ENCODE measurements around the gene DCLK1.

Gene DCLK1

DNA sequence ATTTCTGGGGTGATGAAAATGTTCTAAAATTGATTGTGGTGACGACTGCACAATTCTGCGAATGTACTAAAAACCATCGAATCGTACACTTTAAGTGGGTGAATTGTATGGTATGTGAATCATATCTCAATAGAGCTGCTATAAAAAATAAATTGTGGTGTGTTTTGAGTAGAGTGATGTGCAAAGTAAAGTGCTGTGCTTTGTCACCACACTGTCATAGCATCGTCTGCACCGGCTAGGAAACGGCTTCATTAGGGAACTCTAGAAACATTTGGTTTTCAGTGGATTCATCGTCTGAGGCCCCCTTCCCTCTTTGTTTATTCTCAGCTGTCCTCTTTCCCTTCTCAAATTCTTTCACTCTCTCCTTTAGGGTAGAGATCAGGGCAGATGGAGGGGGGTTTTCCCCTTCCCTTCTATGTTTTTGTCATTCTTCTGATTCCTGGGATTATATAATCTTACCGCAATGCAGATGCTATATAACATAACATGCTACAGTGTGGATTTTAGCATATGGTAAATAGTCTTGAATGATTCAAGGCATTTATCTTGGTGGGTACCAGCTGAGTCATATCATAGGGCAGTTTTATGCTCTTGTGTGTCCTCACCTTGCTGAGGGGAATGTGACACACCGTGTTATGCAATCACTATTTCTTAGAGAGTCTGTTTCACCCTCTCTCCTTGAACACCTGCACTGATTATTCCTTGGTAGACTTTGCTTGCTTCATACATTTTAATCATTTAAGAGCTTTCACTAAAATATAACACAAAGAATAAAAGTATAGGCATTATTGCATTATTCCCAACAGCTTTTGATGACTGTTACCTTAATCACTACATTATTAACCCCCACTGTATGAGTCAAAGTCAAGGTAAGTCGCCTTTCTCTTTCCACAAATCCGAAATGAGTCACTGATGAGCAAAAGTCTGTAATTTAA lies 239.4 kb downstream of the DCLK1 start:
- DNase-seq, result no peak

DNA sequence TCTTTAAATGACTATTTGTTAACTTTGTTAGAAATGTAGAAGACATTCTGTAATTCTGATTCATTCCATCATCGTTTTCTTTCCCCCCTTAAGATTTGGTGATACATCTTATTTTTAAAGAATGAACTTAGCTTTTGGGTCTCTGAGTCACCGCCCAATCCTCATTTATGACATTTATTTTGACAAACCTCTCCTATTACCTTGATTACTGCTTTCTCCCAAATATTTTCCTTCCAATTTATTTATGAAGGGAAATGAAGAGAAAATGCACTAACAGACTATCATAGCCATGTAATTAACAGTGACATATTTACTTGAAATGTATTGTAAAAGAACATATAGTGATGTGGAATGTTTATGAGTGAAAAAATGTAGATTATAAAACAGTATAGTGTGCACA lies 241.6 kb downstream of the DCLK1 start:
- DNase-seq, result no peak

DNA sequence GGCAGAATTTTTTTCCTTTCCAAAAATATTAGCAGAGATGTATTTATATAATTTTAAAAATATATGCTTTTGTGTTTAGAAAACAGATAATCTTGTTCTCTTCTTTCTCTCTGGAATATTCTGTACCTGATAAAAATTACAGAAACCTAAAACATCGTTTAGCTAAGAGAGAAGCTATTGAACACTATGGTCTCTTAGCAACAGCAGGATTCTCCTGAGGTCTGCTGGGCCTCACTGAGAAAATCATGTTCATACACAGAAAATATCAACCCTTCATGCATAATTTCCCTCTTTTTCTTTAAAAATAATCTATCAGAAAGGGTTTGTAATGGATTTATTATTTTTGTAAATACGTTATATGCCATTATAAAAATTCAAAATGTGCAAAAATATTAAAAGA lies 242.2 kb downstream of the DCLK1 start:
- DNase-seq, result no peak

- DNase-seq, result no peak
Observed at GRCh38 chr13:35888457-35888883, 242.7 kb downstream of the DCLK1 start.

GRCh38 chr13:35887115-35887666 lies 244.0 kb downstream of the DCLK1 start:
- no peak for DNase-seq

DNA sequence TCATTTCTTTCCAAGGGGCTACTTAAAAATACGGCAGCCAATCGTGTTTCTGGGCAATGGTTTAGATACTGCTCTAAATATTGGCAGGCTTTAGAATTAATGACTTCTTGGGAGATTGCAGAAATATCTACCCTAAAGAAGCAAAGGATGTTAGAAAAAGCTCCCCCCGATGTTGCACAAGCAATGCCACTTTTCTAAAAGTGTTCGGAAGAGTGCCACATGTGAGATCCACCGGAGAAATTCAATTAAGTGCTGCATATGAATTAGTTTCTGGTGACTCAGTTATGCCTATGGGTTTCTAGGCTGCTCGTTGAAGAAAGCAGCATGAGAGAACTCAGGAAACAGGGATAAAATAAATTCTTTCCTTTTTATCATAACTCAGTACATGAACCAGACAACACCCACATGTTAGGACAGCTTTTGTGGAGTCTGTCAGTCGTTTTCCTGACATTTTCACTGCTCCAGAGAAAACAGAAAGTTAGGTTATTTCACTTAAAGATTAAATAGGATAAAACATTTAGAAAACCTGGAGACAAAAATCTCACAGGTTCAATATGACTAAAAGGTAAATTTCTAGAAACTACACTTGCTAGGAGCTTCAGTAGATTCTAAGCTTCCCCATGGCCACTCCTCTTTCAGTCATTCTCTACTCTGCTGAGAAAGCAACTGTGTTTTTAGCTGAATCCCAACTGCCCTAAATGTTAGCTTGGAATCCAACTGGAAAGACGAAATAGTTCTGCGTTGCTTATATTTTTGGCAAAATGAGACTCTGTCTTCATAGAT lies 244.7 kb downstream of the DCLK1 start:
- no peak for DNase-seq

DNA sequence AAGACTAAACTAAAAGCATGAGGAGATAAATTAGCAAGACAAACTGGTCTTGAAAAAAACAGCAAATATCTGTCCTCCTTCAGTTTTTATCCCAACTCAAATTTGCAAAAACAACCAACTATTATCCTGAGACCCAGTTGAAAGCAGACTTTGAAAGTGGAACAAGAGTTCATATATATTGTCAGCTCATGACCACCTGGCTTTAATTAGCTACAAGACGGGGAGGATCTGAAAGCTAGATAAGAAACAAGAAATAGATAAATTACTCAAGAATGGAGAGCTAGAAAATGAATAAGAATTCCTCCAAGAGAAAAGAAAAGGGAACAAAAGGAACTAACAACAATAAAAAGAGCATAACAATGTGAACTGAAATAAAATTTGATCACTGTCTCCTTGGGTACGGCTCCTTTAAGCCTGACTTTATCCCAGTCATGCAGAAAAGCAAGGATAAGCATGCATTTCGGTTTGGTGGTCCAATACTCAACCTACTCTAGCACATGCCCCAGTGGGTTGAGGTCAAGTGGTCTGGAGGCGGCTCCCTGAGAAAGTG lies 246.9 kb downstream of the DCLK1 start:
- no peak for DNase-seq

DNA sequence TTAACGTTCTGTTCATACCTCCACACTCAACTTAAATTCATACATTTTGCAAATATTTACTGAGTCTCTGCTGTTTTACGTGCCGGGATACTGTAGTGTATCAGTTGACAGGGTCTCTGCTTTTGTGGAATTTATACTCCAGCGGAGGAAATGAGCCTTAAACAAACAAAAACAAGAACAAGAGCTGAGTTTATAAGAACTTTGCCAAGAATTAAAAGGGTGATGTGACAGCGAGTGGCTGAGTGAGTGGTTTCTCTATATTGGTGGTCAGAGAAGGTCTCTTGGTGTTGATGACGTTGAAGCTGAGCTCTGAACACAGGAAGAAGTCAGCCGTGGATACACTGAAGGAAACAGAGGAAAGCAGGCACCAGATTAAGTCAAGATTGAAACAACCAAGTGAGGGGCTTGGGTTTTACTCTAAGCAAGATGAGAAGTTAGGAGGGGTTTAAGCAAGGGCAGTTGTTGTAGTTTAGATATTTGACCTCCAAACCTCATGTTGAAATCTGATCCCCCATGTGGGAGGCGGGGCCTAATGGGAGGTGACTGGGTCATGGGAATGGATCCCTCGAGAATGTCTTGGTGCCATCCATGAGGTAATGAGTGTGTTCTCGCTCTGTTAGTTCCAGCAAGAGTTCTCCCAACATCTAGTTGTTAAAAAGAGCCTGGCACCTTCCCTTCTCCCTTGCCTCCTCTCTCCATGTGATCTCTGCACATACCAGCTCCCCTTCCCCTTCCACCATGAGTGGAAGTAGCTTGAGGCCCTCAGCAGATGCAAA lies 248.3 kb downstream of the DCLK1 start:
- no peak for DNase-seq

- no peak for DNase-seq
Observed at GRCh38 chr13:35881360-35881759, 249.8 kb downstream of the DCLK1 start.

DNA sequence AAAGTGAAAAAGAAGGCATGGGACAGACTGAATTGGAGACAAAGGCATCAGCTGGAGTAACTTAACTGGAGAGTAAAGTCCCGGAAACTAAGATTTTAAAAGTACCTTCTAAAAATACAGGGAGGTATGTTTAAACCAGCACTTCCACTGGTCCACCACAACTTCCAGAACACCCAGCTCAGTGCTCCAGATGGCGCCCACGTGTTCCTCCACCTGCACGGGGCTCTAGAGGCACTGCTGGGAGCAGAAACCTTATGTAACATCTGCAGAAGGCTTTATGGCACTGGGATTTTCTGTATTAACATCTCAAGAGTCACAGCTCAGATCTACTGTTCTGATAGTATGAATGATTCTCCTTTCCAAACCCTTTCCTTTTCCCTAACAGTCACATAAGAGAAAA lies 252.1 kb downstream of the DCLK1 start:
- no peak for DNase-seq

DNA sequence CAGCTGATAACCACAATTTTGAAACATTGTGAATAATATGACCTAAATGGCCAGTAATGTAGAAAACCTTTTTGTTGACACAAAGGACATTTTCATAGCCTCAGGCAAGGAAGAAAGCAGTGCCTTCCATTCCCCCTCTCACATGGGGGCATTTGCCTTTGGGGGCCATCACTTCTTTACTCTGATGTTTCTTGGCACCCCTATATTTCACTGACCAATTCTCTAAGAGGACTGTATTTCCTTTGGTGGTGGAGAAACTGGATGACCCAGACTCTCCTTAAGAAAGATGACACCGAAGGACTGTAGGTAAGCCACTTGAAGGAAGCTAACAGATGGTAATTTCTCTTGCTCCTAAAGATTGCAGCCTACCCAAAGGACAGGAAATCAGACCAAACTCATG lies 254.6 kb downstream of the DCLK1 start:
- no peak for DNase-seq

- DNase-seq, result no peak
Observed at GRCh38 chr13:35874704-35875103, 256.5 kb downstream of the DCLK1 start.

DNA sequence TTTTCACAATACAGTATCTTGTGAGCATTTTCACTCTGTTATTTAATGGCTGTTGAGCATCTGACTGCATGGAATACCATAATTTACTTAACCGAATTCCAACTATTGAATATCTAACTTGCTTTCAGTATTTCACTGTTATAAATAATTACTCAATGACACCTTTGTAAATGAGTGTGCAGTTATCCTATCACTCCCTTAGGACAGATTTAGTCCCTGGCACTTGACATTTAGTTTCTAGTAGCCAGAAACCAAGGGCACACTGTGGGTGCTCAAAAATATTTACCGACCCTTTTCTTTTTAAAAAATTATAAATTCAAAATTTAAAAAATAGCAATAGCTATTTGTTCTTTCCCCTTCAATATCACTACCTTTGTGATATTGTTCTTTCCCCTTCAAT lies 258.8 kb downstream of the DCLK1 start:
- no peak for DNase-seq

GRCh38 chr13:35871561-35871960 lies 259.6 kb downstream of the DCLK1 start:
- no peak for DNase-seq

- no peak for DNase-seq
Observed at GRCh38 chr13:35866801-35867200, 264.4 kb downstream of the DCLK1 start.

- no peak for DNase-seq
Observed at GRCh38 chr13:35865341-35866240, 265.6 kb downstream of the DCLK1 start.

- DNase-seq, result no peak
Observed at GRCh38 chr13:35860661-35861060, 270.5 kb downstream of the DCLK1 start.

DNA sequence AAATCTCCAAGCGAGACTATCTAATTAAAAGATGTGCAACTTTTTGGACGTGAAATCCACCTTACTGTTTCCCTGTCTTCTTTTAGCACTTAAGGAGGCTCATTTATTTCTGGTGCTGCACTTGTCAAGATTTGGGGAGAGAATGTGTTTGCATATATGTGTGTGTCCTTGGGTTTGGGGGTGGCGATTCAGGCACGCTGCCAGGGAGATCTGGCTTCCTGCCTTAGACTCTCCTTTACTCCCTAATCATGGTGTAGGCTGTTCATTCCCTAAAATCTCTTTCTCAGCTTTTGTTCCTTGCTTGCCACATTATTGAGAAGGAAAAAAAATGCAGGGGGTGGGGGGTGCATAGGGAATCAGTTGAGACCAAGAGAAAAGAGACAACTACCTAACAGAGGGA lies 271.2 kb downstream of the DCLK1 start:
- no peak for DNase-seq

- no peak for DNase-seq
Observed at GRCh38 chr13:35858665-35859064, 272.5 kb downstream of the DCLK1 start.

GRCh38 chr13:35857769-35858168 lies 273.4 kb downstream of the DCLK1 start:
- no peak for DNase-seq

GRCh38 chr13:35856721-35857364 lies 274.3 kb downstream of the DCLK1 start:
- DNase-seq, result no peak

All from stimulated activated naive CD4-positive, alpha-beta T cell (primary cell).